ENCODE measurements around the gene LEKR1.
"Not testable (repeated sequence)": the region's sequence is repeated elsewhere in the genome, so short reads cannot be mapped to it uniquely, and the experiment has no call there.

Gene LEKR1

DNA sequence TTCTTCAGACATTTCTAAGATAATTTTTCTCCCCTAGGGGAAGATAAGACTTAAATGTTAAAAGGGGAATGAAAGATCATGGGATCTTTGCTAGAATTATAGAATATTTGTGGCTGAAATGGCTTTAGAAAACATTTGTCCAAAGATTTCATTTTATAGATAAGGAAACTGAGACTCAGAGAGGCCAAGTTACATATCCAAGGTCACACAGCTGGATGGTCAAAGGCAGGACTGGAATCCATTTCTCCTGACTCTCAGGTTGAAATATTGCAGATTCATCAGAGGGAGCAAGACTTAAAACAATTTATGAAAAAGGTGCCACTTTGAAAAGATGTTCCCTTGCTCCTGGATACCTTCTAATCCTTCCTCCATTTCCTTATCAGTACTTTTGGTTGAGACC is 19.5 kb upstream of the LEKR1 start:
- no peak for DNase-seq (ENCODE audit: low read depth)

DNA sequence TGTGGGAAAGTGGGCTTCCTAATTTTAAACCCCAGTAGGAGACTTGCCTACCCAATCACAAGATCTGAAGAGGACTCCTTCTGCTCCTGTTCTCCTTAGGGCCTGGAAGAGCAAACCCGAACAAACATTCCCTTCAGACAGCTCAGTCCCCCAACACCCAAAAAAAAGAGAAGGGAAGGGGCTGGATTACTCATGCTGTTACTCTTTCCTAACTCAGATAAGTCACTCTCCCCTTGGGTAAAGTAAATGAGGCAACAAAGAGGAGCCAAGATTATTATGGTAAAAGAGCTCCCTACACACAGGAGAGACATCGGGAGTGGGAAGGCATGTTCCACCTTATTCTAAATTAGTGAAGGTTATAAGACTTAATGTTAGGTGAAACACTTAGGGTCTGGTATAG is 18.1 kb upstream of the LEKR1 start:
- DNase-seq (ENCODE audit: low read depth): no peak

DNA sequence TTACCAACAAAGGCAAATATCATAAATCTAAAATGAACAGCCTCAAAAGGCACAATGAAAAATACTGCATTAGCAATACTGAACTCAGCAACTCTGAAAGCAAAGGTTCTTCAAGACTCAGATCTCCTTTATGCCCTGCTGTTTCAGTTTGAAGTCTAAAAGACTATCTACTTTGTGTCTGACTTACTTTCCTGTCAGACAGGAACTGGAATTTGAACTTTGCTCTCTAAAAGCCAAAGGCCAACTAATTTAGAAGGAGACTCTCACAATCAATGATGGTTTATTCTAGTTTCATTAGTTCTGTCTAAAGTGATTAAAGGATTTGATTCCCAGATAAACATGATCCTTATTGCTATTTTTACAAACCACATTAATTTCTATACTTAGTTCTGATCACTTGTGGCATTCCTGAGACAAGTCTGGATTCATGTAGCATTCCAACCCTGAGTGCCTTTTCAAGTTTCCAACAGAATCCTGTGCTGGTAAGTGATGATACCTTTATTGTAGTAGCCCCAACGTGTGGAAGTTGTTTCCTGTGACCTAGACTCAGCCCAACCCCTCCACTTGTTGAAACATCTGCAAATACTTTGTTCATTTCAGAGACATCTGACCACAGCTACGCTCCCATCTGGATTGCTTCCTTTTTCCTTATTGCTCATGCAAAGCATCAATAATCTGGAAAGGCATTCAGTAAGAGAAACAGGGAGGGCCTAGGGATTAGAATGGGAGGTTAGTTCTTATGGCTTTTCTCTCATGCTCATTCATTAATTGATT is 14.9 kb upstream of the LEKR1 start:
- DNase-seq (ENCODE audit: low read depth): no peak

DNA sequence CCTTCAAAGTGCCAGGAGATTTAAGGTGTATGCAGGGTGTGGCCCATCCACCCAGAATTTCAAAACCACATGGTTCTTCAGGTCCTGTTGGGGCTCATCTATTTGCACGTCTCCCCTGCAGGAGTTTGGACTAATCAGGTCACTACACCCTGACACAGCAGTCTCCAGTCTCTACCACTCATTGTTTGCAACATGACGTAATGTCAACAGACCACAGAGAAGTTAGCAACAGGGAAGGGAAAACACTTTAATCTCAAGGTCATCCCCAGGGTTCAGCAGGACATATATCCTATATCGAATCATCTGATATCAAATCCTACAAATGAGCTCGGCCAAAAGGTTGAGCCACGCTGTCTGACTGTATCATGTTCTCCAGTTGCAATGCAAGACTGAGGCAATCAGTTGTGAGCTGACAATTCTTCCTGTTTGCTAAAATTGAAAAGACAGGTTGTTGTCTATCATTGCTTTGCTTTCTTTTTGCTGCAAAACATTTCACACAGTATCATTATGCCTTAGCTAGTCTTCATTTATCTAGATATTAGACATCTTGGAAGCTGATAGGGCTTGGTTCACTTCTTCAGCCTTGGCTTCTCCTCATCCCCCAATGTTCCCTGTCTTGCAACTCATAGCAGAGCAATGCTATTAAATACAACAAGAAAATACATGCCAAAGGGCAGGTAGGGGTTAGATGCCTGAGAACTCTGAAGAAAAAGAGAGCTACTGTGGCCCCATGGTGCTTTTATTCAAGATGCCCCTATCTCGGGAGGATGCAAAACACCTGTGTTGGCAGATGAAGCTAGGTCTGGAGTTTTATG is 13.4 kb upstream of the LEKR1 start:
- DNase-seq (ENCODE audit: low read depth): no peak

DNA sequence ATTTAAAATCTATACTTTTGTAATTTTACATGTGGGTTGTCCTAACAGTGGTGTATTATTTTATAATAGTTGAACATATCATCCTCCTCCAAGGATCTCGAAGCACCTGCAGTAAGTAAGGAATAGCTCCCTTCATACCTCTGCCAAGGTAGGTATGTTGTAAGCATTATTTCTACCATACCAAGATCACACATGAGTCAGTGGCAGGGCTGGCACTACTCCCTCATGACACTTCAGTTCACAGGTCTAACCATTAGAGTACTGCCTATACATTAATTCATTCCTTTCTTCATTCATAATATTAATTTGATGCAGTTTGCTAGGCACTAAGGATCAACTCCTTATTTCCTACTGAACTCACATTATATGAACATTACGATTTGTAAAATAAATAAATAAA is 11.9 kb upstream of the LEKR1 start:
- no peak for DNase-seq (ENCODE audit: low read depth)

DNA sequence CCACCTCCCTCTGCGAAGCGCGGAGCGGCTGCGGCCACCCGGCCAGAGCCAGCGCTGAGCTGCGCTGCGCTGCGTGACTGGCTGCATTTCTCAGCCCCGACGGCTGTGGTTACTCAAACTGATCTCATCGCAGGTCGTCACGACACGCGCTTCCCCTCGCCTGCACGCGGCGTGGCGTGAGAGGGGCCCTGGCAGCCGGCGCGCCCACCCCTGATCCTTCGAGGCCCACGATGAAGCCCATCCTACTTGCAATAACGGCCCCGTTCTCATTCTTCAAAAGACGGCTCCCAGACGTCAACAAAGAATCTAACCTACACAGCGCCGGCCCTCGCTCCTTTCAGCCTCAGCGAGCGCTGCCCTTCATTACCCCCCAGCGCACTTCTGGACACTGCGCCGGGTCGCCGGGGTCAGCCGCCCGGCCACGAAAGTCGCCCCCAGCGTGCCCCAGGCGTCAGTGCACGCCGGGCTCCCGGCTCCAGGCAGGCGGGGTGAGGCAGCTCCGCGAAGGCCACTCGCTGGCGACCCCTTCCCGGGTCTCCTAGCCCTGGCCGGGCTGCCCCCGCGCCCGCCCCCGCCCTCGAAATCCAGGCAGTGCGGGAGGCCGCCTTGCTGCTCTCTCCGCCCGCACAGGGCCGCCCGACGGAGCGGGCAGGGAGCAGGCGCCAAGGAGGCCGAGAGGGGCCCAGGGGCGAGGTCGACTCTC is 9.9 kb upstream of the LEKR1 start:
- DNase-seq (ENCODE audit: low read depth): no peak

DNA sequence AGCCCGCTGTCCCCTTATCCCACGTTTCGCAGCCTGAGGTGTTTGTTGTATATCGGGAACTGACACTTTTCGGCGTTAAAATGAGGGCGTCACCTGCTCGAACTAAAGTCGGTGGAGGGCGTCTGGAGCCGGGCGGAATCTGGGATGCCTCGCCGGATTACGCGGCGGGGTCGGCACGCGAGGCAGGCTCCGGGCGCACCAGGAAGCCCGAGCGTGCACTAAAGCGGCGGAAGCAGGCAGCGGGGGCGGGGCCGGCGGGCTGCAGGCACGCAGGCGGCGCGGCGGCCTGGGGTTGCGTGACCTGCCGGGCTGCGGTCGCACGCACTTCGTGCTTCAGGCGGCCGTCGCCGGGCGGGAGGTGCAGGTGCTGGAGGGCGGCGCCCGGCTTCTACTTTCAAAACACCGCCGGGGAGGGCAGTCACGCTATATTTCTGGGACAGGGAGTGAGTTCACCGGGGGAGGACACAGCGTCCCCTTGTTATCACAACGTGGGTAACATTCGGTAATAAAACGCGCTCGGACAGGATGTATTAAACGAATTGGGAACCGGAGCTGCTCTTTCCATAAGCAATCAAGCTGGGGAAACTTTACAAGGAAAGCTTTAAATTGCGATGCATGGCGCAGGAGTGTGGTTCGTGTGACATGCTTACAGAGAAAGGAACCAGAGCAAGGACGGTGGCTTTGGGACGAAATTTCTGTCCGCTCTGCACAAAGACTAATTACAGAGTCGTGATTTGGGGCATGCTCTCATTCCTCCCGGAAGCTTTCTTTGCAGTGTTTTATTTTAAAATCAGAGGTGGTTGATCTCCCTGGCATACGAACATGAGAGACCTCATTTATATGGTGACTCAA is 9.1 kb upstream of the LEKR1 start:
- peak; percentile 68 for DNase-seq (ENCODE audit: low read depth)

DNA sequence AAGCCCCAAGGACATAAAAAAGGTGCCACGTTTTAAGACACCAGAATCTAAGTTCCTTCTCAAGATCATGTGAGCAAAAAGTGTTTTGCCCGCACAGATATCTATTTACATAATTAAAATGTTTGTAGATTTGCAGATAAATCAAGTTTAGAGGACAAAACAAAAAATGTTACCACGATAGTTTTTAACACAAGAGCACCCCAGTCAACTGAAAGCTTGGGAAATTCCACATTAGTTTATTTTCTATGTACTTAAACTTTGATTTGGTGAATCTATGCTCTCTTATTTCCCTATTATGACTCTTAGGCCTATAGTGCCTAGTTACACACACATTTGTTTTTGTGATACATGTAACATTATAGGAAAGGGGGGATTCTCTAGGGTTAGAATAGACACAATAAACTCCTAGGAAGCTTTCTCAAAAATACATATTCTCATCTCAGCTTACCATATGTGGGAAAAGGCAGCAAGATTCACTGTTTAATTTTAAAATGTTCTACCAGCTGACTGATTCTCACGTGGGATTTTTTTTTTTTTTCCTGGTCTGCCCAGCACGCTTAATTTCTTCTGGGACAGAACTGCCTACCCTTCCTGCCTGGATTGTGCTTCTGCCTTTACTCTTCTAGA is 8.4 kb upstream of the LEKR1 start:
- DNase-seq (ENCODE audit: low read depth): no peak

DNA sequence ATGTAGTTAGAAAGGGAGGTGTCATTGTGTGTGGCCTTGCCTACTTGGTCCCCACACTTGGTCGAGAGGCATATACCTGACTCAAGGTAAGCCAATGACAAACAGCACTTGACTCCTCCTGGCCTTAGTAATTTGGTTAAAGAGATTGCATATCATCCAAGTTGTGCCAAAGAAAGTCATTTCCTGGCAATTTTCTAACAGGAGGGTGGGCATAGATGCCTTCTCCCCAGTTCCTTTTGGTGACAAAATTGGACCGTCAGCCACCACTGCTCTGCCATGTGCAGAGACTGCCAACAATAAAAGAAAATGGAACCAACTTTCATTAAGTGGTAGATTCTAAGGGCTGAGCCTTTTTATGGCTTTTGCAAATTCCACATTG is 7.9 kb upstream of the LEKR1 start:
- no peak for DNase-seq (ENCODE audit: low read depth)

DNA sequence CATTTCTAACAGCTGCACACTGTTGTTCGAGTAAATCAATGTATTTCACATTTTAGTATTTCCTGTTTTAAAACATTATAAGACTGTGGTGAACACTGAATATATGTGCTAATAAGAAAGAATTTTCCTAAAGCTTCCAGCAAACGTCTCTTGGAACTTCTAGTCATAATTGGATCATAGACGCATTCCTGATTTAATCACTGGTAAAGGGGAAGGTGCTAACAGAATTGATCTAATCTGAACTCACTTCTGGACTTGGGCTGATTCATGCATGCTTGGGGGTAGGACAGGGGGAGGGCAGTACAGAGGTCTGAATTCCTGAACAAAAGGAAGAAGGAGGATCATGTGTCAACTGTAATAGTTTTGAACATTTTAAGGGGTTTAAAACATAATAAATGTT is 7.3 kb upstream of the LEKR1 start:
- no peak for DNase-seq (ENCODE audit: low read depth)

DNA sequence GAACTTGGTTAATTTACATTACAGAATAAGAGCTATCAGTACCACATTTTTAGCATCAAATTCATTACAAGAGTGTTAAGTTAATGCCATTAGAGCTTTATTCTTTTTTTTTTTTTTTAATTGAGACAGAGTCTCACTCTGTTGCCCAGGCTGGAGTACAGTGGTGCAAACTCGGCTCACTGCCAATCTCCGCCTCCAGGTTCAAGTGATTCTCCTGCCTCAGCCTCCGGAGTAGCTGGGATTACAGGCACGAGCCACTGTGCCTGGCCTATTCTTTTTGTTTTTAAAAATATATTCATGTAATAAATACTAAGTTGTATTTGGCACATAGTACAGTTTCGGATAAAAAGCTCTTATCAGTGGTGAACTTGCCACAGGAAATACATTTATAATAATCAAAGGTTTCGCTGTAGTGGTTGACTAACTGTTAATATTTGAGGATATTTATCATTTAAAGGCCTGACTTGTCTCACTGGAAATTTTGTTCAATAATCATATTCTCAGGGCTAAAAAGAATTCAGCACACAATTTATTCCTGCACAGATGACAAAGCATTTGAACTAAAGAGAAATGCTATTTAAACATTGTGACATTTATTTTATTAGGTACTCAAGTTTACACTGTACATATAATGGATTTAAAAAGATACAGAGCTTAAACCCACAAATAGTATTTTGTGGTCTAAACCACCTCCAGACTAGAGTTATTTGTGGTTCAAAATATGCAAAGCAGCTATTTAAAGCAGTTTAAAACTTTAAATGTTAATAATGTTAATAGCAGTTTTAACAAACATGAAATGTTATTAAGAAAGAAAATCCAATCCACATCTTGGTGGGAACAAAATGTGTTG is 6.1 kb upstream of the LEKR1 start:
- no peak for DNase-seq (ENCODE audit: low read depth)

DNA sequence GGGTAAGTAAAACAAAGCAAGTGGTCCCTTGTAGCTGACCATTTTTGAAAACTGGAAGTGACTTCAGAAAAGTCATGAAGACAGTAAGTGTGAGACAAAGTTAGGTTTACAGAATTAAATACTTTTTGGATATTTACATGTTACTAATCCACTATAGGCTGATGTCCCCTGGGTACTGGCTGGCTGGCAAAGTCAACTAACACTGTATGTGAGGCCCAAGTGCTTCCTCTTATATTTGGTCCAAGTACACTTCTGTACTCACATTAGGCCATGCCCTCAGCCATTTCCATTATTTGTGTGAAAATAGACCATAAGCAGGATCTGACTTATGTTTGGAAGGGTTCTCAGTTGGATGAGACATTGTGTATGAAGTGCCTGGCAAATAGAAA is 5.5 kb upstream of the LEKR1 start:
- DNase-seq (ENCODE audit: low read depth): no peak

DNA sequence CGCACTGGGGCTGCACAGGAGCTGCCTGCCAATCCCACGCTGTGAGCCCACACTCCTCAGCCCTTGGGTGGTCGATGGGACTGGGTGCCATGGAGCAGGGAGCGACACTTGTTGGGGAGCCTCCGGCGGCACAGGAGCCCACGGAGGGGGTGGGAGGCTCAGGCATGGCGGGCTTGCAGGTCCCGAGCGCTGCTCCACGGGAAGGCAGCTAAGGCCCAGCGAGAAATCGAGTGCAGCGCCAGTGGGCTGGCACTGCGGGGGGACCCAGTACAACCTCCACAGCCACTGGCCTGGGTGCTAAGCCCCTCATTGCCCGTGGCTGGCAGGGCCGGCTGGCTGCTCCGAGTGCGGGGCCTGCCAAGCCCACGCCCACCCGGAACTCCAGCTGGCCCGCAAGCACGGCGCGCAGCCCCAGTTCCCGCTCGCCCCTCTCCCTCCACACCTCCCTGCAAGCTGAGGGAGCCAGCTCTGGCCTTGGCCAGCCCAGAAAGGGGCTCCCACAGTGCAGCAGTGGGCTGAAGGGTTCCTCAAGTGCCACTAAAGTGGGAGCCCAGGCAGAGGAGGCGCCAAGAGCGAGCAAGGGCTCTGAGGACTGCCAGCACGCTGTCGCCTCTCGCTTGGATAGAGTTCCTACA is 3.4 kb upstream of the LEKR1 start:
- DNase-seq (ENCODE audit: low read depth): not testable (repeated sequence)

DNA sequence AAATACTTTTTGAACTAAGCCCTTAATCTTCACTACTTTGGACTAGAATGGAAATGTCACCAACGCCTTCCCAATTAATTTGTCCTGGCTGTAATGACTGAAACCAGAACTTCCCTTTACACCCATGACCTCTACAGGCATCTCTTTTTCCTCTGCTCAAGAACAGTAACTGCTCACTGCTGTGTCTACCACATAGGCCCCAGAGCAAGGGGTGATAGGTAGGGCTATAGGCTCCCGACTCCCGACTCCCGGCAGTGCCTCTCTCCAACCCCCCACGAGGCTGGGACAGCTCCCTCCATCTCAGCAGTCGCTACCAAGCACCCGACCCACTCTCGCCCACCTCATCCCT is 384 bp upstream of the LEKR1 start:
- DNase-seq (ENCODE audit: low read depth): no peak

DNA sequence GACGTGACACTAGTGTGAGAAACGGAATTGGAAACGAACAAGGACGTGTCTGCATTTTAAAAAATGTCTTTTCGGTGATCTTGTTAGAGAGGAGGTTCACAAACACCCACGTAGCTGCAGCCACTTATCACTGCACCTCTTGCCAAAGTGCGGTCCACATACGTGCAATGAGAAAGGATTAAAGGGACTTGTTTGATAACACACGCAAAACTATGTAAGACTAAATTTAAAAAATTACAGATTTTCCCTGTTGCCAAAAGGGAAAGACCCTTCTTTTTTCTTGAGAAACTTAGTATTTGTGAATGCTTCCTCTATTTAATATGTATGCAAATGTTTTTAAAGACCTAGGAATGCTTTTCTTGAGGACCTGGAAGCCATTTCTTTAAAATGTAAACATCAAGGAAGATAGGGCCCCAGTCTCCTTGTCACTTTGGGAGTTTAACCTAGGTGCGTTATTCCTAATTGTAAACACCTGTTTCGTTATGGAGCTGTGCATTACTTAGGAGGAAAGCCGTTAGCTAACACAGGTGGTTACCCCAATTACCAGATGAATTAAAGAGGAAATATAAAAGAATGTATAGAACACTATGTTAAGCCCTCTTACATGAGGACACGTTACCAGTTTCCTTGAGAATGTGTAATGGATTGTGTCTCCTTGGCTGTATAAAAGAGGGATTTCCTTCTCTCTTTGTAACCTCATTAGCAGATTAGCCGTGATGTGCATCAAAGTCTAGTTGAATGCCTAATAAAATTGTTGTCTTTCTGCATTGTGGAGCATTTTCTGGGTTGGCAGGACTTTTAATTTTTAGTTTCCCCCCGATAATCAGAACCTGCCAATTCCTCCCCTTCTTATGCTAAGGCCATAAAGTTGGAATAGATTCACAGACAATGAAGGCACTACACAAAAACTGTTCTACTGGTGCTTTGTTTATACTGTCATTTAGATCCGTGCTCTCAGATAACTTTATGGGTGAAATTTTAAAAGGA is 1.0 kb downstream of the LEKR1 start:
- DNase-seq (ENCODE audit: low read depth): peak; percentile 26

DNA sequence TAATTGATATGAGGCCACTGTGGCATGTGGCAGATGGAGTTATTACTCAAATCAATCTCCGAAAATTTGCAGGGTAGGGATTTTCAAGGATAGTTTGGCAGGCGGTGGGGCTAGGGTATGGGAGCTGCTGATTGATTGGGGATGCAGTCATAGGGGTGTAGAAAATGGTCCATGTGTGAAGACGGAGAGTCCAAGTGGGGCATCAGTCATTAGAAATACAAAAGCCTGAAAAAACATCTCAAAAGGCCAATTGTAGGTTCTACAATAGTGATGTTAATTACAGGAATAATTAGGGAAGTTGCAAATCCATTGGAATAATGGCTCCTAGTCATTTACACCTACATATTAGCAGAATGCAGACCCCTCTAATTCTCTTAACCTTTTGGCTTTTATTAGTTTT is 4.9 kb downstream of the LEKR1 start:
- no peak for DNase-seq (ENCODE audit: low read depth)

DNA sequence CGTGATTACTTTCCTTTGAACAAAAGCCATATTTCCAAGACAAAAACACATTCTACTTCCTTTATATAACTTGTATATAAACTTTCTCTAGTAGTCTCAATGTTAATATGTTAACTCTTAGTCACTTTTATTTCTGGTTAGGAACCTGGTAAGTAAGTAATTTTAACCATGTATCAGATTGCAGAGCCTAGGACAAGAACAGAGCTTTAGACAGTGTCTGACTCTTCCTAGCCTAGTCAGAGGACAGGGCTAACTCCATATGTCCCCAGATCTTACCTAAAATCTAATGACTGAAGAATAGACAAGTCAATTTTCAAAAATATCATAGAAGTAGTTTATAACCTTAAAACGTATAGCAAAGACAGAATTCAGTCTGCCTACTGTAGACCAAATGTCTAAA is 8.3 kb downstream of the LEKR1 start:
- DNase-seq (ENCODE audit: low read depth): no peak

DNA sequence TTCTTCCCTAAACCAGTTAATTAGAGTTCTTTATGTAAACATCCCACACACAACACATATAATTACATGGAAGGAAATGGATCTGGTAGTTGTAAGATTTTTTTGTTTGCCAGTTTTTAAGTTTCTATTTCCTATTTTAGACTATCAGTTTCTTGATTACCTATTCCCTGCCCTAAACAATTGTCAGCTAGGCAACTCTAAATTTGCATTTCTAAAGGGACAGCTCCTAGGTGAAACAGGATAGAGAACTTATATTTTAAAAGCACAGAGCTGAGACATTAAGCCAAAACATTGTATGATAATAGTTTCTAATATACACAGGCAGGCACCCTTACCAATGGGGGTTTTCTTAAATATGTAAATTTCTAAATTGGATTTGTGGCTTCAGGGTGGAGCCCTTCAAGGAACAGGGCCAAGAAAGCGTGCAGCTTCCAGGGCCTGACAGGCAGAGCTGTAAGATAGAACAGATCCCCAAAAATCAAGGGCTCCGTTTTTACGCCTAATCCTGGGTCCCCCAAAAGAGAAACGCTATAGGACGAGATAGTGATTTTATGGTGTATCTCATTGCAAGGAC is 8.9 kb downstream of the LEKR1 start:
- DNase-seq (ENCODE audit: low read depth): no peak

DNA sequence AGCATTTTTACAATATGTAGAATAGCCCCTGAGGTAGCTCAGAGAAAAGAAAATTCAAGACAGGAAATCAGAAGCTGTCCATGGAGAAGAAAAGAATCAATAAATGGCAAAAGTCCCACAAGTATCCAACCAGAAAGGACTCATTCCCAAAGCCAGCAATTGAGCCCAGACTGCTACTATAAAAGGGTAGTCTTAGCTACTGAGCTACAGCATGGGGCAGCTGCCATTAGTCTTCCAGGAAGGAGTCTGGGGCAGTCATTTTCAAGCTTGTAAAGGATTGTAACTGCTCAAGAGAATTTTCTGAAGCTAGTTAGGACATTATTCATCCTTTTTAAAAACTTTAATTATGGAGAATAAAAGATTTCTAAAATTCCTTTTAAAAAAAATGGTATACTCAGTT is 10.5 kb downstream of the LEKR1 start:
- DNase-seq (ENCODE audit: low read depth): no peak
